Activated naive CD4-positive, alpha-beta T cell treated with Interleukin-2 at 50 U/mL for 16 hours (primary cell): Measurements from ENCODE around the gene MSH4.

Source experiments
- DNase-seq: peaks from one replicate; pipeline ENCODE4 v3.0.0-alpha.2; 2020

Gene MSH4

GRCh38 chr1:75950176-75950575 is 153.5 kb downstream of the MSH4 start:
- no peak for DNase-seq

DNA sequence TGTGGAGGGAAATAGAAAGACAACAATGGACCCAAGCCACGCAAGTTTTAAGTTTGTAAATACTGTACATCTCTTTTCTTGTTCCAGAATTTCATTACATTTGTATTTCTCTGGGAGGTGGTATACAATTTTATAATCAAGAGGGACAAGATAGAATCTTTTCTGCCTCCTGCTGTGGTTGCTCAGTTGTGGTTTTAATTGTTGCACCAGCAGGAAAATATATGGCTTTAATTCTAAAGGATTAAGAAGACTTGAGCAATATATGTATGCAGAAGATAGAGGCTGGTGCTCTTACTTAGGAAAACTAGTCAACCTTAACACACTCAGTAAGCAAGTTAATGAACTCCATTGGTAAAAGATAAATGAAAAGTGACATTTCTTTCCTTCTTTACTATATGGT is 155.3 kb downstream of the MSH4 start:
- no peak for DNase-seq

- DNase-seq, result no peak
Measured at GRCh38 chr1:75953461-75953860, 156.8 kb downstream of the MSH4 start.

GRCh38 chr1:75954586-75954985 is 157.9 kb downstream of the MSH4 start:
- no peak for DNase-seq
